Measurements from ENCODE around the gene ZNF474. TPM values are rescaled to one million over a fixed set of nuclear protein-coding genes. Genes with fewer than 3 reads are reported as not detected.

ZNF474 gene
- total RNA-seq, 4 donors from 2014 or later = not detected

DNA sequence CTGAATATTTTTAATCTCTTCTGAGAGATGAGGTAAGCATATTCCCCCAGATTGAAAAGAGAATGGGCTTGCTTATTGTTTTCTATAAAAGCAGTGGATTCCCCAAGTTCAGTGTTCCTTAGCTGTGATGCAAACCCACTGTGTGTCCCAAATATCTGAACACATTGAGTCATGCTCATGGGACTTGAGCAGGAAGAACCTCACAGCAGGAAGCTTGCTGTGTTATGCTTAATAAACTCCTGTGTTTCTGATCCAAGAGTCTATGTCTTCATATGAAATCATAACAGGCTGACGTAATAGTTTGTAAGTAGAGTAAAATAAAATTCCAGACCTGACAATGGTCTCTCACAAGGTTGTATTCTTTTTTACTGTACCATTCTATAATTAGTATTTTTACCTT, 26.5 kb upstream of the ZNF474 start:
- 75 to 88% methylated on average over 1 of the region's 1 CpG for WGBS, 2 donors (ENCODE audit: low coverage in 1 of 2)
- in situ Hi-C loops (cut with MboI; ENCODE audit: low pct_ligation_motif_present in 1 of 4, low pct_unique_long_range_greater_than_20kb in 1 of 4, low sequenced_read_pairs in 3 of 4) = no loop called here
- intact Hi-C loops (cut with DNase I; ENCODE audit: low total_unique reads) = no loop called here
- H3K9me3 ChIP-seq = no peaks in the 10 kb centered on the region
- no peak for TF ChIP-seq POLR2A (IDR thresholded peaks at IDR 0.05)
- no peak for TF ChIP-seq POLR2AphosphoS5 (IDR thresholded peaks at IDR 0.05)
- no peak for TF ChIP-seq EP300 (IDR thresholded peaks at IDR 0.05; ENCODE audit: low read depth)
- TF ChIP-seq, protein P1, sequence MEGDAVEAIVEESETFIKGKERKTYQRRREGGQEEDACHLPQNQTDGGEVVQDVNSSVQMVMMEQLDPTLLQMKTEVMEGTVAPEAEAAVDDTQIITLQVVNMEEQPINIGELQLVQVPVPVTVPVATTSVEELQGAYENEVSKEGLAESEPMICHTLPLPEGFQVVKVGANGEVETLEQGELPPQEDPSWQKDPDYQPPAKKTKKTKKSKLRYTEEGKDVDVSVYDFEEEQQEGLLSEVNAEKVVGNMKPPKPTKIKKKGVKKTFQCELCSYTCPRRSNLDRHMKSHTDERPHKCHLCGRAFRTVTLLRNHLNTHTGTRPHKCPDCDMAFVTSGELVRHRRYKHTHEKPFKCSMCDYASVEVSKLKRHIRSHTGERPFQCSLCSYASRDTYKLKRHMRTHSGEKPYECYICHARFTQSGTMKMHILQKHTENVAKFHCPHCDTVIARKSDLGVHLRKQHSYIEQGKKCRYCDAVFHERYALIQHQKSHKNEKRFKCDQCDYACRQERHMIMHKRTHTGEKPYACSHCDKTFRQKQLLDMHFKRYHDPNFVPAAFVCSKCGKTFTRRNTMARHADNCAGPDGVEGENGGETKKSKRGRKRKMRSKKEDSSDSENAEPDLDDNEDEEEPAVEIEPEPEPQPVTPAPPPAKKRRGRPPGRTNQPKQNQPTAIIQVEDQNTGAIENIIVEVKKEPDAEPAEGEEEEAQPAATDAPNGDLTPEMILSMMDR (IDR thresholded peaks at IDR 0.05) = no peak
- no peaks in the 10 kb centered on the region for H3K27me3 ChIP-seq
- H3K4me1 ChIP-seq = no peaks in the 10 kb centered on the region
- H3K4me3 ChIP-seq = no peak overlapping the region
- no peak for DNase-seq
- H3K36me3 ChIP-seq = no peaks in the 10 kb centered on the region
- H3K27ac ChIP-seq = no peak overlapping the region

DNA sequence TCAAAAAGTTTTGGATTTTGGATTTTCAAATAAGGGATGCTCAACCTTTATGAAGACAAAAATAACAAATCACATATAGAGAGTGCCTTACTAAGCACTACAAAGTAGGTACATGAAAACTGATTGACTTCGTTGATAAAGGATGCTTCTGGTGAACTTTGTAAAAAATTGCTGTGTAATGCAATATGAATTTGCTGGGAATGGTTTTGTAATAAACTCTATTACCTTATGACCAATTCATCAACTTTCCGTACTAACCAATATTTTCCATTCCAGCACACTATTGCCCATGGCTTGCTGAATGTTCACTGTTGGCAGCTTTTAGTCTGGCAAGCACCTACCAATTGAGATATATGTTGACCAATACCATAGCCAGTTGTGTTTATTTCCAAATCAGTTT, 23.4 kb upstream of the ZNF474 start:
- 86 to 94% methylated on average over 2 of the region's 2 CpGs for WGBS, 2 donors (ENCODE audit: low coverage in 1 of 2)
- H3K27ac ChIP-seq = no peak overlapping the region
- no peaks in the 10 kb centered on the region for H3K27me3 ChIP-seq
- no peaks in the 10 kb centered on the region for H3K4me1 ChIP-seq
- no peak for DNase-seq
- no peak overlapping the region for H3K4me3 ChIP-seq
- H3K36me3 ChIP-seq = no peaks in the 10 kb centered on the region
- intact Hi-C loops (cut with DNase I; ENCODE audit: low total_unique reads) = no loop called here
- in situ Hi-C loops (cut with MboI; ENCODE audit: low pct_ligation_motif_present in 1 of 4, low pct_unique_long_range_greater_than_20kb in 1 of 4, low sequenced_read_pairs in 3 of 4) = no loop called here
- no peak for TF ChIP-seq POLR2AphosphoS5 (IDR thresholded peaks at IDR 0.05)
- H3K9me3 ChIP-seq = no peaks in the 10 kb centered on the region

DNA sequence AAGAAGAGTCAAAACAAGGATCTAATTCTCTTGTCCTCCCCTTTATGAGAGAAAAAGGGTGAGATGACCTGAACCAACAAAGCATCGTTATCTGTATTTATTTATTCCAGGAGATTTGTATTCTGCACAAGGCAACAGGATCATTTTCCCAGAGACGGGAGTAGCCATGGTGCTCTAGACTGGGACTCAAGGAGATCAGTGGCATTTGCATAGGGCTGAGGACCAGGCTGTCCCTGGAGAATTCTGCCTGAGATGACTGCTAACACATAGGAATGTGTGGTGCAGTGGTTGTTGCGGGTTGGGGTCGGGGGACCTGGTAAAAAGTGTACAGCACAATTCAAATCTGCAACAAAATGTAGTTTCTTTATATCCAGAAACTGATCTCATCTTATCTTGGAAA, 22.3 kb upstream of the ZNF474 start:
- 85 to 94% methylated on average over 4 of the region's 4 CpGs for WGBS, 2 donors (ENCODE audit: low coverage in 1 of 2)
- no peak overlapping the region for H3K4me3 ChIP-seq
- H3K9me3 ChIP-seq = no peaks in the 10 kb centered on the region
- no peaks in the 10 kb centered on the region for H3K4me1 ChIP-seq
- TF ChIP-seq POLR2A (IDR thresholded peaks at IDR 0.05) = no peak
- no peak for TF ChIP-seq EP300 (IDR thresholded peaks at IDR 0.05; ENCODE audit: low read depth)
- no peak for TF ChIP-seq POLR2AphosphoS5 (IDR thresholded peaks at IDR 0.05)
- TF ChIP-seq, protein P1 (IDR thresholded peaks at IDR 0.05) = no peak
- no peak overlapping the region for H3K27ac ChIP-seq
- H3K36me3 ChIP-seq = no peaks in the 10 kb centered on the region
- intact Hi-C loops (cut with DNase I; ENCODE audit: low total_unique reads) = no loop called here
- no peaks in the 10 kb centered on the region for H3K27me3 ChIP-seq
- in situ Hi-C loops (cut with MboI; ENCODE audit: low pct_ligation_motif_present in 1 of 4, low pct_unique_long_range_greater_than_20kb in 1 of 4, low sequenced_read_pairs in 3 of 4) = no loop called here
- DNase-seq = no peak

DNA sequence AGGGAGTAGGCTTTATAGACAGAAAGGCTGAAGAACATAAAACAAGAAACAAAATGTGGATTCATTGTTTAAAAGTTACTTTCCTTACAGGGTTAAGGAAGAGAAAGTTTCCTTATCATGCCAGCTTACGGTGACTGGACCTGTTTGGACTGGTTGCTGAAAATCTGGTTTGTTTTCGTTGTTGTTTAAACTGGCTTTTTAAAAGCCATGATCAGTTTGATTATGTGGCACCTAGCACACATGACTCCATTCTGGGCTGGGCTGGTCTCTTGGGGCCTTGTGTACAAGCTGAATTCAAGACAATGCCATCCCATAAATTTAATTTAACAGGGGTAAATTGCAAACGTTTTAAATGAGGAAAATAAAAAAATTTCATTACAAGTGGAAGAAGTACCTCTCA, 18.4 kb upstream of the ZNF474 start:
- intact Hi-C loops (cut with DNase I; ENCODE audit: low total_unique reads) (no loop called here), in situ Hi-C loops (cut with MboI; ENCODE audit: low pct_ligation_motif_present in 1 of 4, low pct_unique_long_range_greater_than_20kb in 1 of 4, low sequenced_read_pairs in 3 of 4) (no loop called here)
- H3K27me3 ChIP-seq = no peaks in the 10 kb centered on the region
- no peaks in the 10 kb centered on the region for H3K4me1 ChIP-seq
- H3K36me3 ChIP-seq = no peaks in the 10 kb centered on the region
- H3K9me3 ChIP-seq = no peaks in the 10 kb centered on the region
- DNase-seq = no peak
- no peak overlapping the region for H3K4me3 ChIP-seq
- no peak overlapping the region for H3K27ac ChIP-seq
- WGBS, 2 donors (ENCODE audit: low coverage in 1 of 2) = 35 to 39% methylated on average over 2 to 3 of the region's 3 CpGs
- TF ChIP-seq POLR2AphosphoS5 (IDR thresholded peaks at IDR 0.05) (no peak), POLR2A (IDR thresholded peaks at IDR 0.05) (no peak), EP300 (IDR thresholded peaks at IDR 0.05; ENCODE audit: low read depth) (no peak)

DNA sequence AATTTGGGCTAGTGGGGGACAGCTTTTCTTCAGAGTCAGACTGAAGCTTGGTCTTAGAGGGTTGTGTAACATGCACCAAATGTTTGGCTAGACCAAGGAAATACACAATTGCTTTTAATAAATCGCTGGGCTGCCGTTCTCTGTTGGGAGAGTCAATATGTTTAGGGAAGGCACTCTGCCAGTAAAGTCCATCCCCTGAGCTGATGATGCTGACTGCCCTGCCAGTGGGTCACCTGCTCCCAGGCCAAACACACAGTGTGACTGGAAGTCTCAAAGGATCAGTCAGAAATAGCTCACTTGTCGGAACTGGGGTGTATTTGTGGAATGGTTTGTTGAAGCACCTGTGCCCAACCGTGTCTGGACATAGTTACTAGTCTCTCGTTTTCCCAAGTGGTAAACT, 17.9 kb upstream of the ZNF474 start:
- Histone ChIP-seq H3K27ac (no peak overlapping the region), H3K36me3 (no peaks in the 10 kb centered on the region), H3K4me1 (no peaks in the 10 kb centered on the region), H3K9me3 (no peaks in the 10 kb centered on the region), H3K27me3 (no peaks in the 10 kb centered on the region), H3K4me3 (no peak overlapping the region)
- intact Hi-C loops (cut with DNase I; ENCODE audit: low total_unique reads) (no loop called here), in situ Hi-C loops (cut with MboI; ENCODE audit: low pct_ligation_motif_present in 1 of 4, low pct_unique_long_range_greater_than_20kb in 1 of 4, low sequenced_read_pairs in 3 of 4) (no loop called here)
- 73% methylated on average over 5 of the region's 5 CpGs; no CpG with 5 or more reads in 1 of the 2 donors for WGBS, 2 donors (ENCODE audit: low coverage in 1 of 2)
- TF ChIP-seq, protein P1 (IDR thresholded peaks at IDR 0.05) = no peak
- TF ChIP-seq POLR2A (IDR thresholded peaks at IDR 0.05) = no peak
- no peak for TF ChIP-seq POLR2AphosphoS5 (IDR thresholded peaks at IDR 0.05)
- no peak for TF ChIP-seq EP300 (IDR thresholded peaks at IDR 0.05; ENCODE audit: low read depth)
- DNase-seq = no peak

All from transverse colon (tissue), 4 donors.